Activated T-cell treated with anti-CD3 and anti-CD28 coated beads, Interleukin-2, amount 50 U/mL, for 24 hours (primary cell): ENCODE measurements around the gene PARD6G.
"Not testable (repeated sequence)": the region's sequence is repeated elsewhere in the genome, so short reads cannot be mapped to it uniquely, and the experiment has no call there.

Experiments used
- DNase-seq: peaks from one replicate; pipeline ENCODE4 v3.0.0-alpha.2; 2020
- H3K27ac Mint-ChIP-seq: 2 replicates; pipeline ENCODE4 v1.8.0; 2020; ENCODE audit warnings: mild to moderate bottlenecking, mixed read lengths
- H3K27me3 Mint-ChIP-seq: 2 replicates; pipeline ENCODE4 v1.8.0; 2020; ENCODE audit warnings: mixed read lengths
- H3K36me3 Mint-ChIP-seq: 2 replicates; pipeline ENCODE4 v1.8.0; 2020; ENCODE audit warnings: low read depth, mixed read lengths
- H3K4me1 Mint-ChIP-seq: 2 replicates; pipeline ENCODE4 v1.8.0; 2020; ENCODE audit warnings: low read depth, mixed read lengths
- H3K4me3 Mint-ChIP-seq: 2 replicates; pipeline ENCODE4 v1.8.0; 2020; ENCODE audit warnings: mild to moderate bottlenecking, moderate library complexity, mixed read lengths
- H3K9me3 Mint-ChIP-seq: 2 replicates; pipeline ENCODE4 v1.8.0; 2020; ENCODE audit warnings: mixed read lengths

Gene PARD6G

DNA sequence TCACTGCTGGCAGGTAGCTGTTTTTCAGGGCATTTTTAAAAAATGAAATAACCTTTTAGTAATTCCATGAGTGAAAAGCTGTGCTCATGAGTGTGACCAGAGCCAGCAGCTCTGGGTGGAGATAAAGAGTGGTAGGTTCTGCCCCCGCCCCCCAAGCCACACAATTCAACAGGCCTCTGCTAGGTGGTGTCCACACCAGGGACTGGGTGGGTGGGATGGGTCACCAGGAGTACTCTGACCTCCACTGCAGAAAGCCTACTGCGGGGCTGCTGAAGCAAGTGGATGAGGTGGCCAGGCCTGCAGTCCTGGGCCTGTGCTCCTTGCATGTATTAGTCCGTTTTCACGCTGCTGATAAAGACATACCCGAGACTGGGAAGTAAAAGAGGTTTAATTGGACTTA, 15.3 kb downstream of the PARD6G start:
- Mint-ChIP-seq H3K36me3 (no peaks in the 10 kb centered on the region), H3K27me3 (peaks cover 47% of the 10 kb centered on the region), H3K27ac (no peak overlapping the region), H3K4me1 (peaks cover 2% of the 10 kb centered on the region), H3K9me3 (no peaks in the 10 kb centered on the region), H3K4me3 (no peak overlapping the region)
- DNase-seq: no peak

DNA sequence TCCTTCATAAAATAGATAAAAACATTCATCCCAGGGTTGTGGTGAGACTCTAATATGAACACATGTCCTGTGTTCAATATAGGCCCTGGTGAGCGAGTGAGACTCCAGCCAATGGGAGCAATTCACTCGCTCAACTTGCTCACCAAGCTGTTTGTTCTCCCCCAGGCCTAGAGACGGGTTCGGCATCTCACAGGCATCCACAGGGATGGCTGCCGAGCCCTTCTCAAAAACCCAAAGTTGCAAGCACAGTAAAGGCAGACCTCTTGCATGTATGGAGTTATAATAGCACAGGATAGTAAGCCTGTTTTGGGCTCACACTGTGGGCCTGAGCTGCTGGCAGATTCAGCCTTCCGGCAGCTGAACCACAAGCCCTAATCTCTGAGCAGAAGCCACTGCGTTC, 15.7 kb downstream of the PARD6G start:
- DNase-seq: no peak
- Mint-ChIP-seq H3K27me3 (peaks cover 47% of the 10 kb centered on the region), H3K4me3 (no peak overlapping the region), H3K36me3 (no peaks in the 10 kb centered on the region), H3K27ac (no peak overlapping the region), H3K9me3 (no peaks in the 10 kb centered on the region), H3K4me1 (peaks cover 2% of the 10 kb centered on the region)

DNA sequence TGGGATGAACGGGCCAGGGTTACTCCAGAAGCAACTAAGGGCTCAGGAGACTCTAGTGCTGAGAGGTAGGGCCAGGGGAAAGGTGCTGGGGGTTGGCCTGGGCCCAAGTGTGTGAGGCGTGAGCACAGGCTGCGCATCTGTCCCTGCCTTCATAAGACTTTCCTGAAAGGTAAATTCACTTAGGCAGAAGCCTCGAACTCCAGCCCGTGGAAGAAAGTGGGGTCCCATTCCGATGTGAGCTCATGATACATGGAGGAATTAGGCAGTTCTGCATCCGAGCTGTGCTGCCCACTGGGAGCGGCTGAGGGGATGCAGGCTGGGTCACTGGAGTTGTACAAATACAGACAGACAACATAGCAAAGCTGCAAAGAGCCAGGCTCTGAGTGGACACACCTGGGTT, 16.2 kb downstream of the PARD6G start:
- H3K27ac Mint-ChIP-seq: no peak overlapping the region
- H3K27me3 Mint-ChIP-seq: peaks cover 46% of the 10 kb centered on the region
- DNase-seq: no peak
- H3K36me3 Mint-ChIP-seq: no peaks in the 10 kb centered on the region
- no peak overlapping the region for H3K4me3 Mint-ChIP-seq
- H3K4me1 Mint-ChIP-seq: peaks cover 2% of the 10 kb centered on the region
- H3K9me3 Mint-ChIP-seq: no peaks in the 10 kb centered on the region

DNA sequence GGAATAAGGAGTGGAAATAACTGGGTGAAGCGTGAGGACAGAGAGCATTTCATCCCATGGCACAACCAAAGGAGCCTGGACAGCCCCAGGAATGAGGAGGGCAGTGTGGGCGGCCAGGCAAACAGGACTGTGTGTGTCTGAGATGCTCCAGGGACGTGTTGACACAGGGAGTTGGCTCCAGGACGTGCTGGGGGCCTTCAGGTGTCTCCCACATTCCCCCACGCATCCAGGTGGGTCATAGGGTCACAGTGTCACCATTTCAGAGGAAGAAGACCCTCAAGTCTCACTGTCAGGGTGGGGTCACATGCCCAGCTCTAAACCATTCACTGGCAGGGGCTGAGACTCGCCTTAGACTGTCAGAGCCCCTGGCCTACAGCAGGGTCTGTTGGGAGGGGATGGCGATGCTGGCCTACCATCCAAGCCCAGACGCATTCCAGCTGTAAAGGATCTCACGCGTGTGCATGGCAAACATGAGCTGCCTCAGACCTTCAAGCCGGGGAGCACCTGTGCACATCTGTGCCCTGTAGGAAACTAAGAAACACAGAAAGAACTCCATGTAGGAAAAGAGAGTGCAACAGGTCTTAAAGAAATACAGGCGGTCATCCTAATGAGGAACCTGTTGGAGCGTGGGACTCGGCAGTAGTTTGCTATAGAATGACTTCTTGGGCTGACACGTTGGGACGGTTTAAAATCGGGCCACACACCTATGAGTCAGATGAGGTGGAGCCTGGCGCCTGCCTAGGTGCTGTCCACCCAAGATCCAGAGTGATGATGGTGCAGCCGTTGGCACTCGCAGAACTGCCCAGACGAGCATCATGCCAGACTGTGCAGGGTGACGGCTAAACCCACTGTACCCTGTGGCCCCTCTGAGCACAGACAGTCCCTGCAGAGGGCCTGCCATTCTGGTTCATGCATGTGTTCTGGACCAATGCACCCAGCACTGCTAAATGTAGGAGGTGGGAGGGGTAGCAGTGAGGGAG, 17.3 kb downstream of the PARD6G start:
- no peak for DNase-seq
- no peaks in the 10 kb centered on the region for H3K36me3 Mint-ChIP-seq
- H3K27ac Mint-ChIP-seq: no peak overlapping the region
- no peaks in the 10 kb centered on the region for H3K9me3 Mint-ChIP-seq
- peaks cover 2% of the 10 kb centered on the region for H3K4me1 Mint-ChIP-seq
- H3K4me3 Mint-ChIP-seq: no peak overlapping the region
- peaks cover 45% of the 10 kb centered on the region for H3K27me3 Mint-ChIP-seq

DNA sequence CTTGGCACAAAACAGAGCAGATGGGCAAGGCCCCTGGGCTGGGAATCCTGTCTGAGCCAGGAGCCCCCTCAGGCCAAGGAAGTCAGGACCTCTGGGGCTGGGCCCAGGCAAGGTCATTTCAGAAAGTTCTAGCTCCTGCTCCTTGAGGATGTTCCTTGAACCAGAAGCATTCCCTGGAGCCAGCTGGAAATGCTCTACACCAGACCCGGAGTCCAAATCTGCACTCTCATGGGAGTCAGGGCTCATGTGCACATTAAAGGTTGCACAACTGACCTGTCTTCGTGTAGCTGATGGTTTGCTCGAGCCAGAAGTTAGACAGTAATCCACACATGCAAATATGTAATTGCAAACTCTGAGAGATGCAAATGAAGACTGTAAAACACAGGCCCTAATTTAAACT, 18.0 kb downstream of the PARD6G start:
- no peak overlapping the region for H3K27ac Mint-ChIP-seq
- no peaks in the 10 kb centered on the region for H3K36me3 Mint-ChIP-seq
- H3K9me3 Mint-ChIP-seq: no peaks in the 10 kb centered on the region
- no peak for DNase-seq
- peaks cover 2% of the 10 kb centered on the region for H3K4me1 Mint-ChIP-seq
- peaks cover 40% of the 10 kb centered on the region for H3K27me3 Mint-ChIP-seq
- H3K4me3 Mint-ChIP-seq: no peak overlapping the region

DNA sequence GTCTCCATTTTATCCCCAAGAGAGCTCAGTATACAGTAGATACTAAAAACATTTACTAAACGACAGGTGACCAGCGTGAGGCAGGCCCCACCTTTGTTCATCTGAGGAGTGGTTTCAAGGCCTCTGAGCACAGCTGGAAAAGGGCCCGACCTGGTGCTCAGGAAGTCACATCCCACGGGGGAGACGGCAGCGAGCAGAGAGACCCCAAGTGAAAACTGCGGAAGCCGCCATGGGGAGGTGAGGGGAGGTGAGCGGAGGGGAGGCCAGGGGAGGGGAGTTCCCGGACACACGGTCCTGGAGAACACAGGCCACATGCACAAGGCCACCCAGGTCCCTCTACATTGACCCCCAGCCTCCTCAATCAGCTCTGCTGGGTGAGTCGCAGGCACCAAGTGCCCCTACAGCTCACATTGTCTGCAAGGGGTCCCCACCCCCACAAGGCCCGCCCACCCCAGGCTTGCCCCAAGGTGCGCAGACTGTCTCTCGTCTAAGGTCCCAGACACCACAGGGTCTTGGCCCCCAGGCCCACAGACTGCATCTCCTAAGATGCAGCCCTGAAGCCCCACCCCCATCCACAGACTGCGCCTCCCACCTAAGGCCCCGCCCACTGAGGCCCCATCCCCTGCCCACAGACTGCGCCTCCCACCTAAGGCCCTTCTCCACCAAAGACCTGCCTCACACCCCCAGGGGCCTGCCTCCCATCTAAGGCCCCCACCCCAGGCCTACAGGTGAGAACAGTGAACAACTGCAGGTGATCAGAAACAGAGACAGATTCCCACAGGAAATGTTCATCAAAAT, 19.1 kb downstream of the PARD6G start:
- no peak overlapping the region for H3K4me3 Mint-ChIP-seq
- no peak for DNase-seq
- peaks cover 32% of the 10 kb centered on the region for H3K27me3 Mint-ChIP-seq
- no peaks in the 10 kb centered on the region for H3K36me3 Mint-ChIP-seq
- H3K9me3 Mint-ChIP-seq: no peaks in the 10 kb centered on the region
- H3K4me1 Mint-ChIP-seq: peaks cover 2% of the 10 kb centered on the region
- no peak overlapping the region for H3K27ac Mint-ChIP-seq

DNA sequence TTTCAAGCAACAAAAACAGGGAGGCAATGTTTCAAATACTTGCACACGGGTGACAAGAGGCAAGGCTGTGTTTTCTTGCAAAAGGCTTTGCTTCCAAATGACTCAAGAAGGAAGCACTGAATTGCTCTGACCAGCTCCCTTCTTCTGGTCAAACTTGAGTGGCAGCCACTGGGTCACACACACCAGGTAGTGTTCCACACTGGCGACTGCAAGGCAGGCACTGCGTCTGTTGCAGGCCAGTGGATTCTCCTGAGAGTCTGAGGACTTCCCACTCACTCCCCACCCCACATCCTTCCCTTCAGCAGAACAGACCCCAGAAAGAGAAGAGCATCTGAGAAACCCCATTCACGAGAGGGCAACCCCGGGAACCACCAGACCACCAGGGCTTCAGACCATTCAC, 19.8 kb downstream of the PARD6G start:
- no peak overlapping the region for H3K4me3 Mint-ChIP-seq
- peaks cover 27% of the 10 kb centered on the region for H3K27me3 Mint-ChIP-seq
- H3K27ac Mint-ChIP-seq: no peak overlapping the region
- H3K36me3 Mint-ChIP-seq: no peaks in the 10 kb centered on the region
- H3K4me1 Mint-ChIP-seq: peaks cover 2% of the 10 kb centered on the region
- no peaks in the 10 kb centered on the region for H3K9me3 Mint-ChIP-seq
- no peak for DNase-seq

DNA sequence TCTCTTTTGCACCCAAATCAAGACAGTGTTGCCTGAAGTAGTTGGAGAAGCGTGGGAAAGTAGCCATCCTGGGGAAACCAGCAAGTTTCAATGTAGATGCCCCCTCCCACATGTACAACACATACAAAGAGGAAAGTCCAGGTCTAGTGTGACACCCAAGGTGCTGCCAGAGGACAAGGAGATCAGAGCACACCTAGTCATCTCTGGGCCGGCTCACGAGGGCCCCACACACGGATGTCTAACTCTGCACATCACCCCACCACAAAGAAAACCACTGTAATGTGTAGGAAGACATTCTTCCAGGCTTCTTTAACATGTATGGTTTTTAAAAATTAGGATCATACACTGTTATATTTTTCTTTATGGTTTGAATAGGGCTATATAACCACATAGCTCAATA, 21.6 kb downstream of the PARD6G start:
- Mint-ChIP-seq H3K9me3 (peaks cover 2% of the 10 kb centered on the region), H3K36me3 (no peaks in the 10 kb centered on the region), H3K4me1 (no peaks in the 10 kb centered on the region), H3K27ac (no peak overlapping the region), H3K27me3 (peaks cover 35% of the 10 kb centered on the region), H3K4me3 (no peak overlapping the region)
- DNase-seq: no peak

DNA sequence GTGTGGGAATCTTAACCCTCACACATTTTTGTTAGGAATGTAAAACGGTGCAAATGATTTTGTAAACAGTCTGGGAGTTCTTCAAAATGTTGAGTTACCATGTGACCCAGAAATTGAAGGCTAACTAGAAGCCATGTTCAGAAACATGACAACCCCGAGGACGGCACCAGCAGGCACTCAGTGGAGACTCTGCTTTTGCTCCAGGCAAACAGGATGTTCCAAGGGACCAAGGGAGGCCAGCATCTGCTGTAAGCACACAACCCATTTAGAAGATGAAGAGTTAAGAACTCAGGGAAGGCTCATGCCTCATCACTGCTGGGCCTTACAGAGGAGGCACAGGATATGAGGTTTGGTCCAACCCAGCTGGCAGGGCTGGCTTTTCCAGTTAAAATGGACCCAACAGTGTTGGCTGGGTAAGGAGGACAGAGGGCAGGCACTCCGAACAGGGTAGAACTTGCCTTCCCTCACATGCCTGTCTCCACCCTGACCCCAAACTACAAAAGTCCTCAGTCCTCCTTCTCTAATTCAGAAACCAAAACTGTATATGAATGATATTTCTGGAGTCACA, 23.6 kb downstream of the PARD6G start:
- Mint-ChIP-seq H3K36me3 (no peaks in the 10 kb centered on the region), H3K4me3 (no peak overlapping the region), H3K9me3 (peaks cover 2% of the 10 kb centered on the region), H3K4me1 (no peaks in the 10 kb centered on the region), H3K27me3 (peaks cover 38% of the 10 kb centered on the region), H3K27ac (no peak overlapping the region)
- DNase-seq: no peak

DNA sequence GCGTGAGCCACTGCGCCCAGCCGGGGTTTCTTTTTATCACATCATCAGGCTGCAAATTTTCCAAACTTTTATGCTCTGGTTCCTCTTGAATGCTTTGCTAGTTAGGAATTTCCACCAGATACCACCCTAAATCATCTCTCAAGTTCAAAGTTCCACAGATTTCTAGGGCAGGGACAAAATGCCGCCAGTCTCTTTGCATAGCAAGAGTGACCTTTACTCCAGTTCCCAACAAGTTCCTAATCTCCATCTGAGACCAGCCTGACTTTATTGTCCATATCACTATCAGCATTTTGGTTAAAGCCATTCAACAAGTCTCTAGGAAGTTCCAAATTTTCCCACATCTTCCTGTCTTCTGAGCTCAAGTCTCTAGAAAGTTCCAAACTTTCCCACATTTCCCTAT, 27.8 kb downstream of the PARD6G start:
- H3K4me3 Mint-ChIP-seq, H3K27ac Mint-ChIP-seq, H3K9me3 Mint-ChIP-seq, H3K4me1 Mint-ChIP-seq, DNase-seq, H3K36me3 Mint-ChIP-seq: not testable (repeated sequence)
- peaks cover 34% of the 10 kb centered on the region for H3K27me3 Mint-ChIP-seq

DNA sequence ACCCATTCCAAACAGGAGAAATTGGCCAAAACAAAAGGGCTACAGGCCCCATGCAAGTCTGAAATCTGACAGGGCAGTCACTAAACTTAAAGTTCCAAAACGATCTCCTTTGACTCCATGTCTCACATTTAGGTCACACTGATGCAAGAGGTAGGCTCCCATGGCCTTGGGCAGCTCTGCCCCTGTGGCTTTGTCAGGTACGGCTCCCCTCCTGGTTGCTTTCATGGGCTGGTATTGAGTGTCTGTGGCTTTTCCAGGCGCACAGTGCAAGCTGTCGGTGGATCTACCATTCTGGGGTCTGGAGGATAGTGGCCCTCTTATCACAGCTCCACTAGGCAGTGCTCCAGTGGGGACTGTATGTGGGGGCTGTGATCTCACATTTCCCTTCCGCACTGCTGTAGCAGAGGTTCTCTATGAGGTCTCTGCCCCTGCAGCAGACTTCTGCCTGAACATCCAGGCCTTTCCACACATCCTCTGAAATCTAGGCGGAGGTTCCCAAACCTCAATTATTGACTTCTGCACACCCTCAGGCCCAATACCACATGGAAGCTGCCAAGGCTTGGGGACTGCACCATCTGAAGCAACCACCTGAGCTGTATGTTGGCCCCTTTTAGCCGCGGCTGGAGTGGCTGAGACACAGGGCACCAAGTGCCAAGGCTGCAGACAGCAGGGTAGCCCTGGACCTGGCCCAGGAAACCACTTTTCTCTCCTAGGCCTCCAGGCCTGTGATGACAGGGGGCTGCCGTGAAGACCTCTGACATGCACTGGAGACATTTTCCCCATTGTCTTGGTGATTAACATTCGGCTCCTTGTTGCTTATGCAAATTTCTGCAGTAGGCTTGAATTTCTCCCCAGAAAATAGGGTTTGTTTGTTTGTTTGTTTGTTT, 28.7 kb downstream of the PARD6G start:
- Mint-ChIP-seq H3K27ac (no peak overlapping the region), H3K4me1 (no peaks in the 10 kb centered on the region), H3K36me3 (no peaks in the 10 kb centered on the region), H3K9me3 (peaks cover 2% of the 10 kb centered on the region), H3K27me3 (peaks cover 38% of the 10 kb centered on the region), H3K4me3 (no peak overlapping the region)
- DNase-seq: no peak

DNA sequence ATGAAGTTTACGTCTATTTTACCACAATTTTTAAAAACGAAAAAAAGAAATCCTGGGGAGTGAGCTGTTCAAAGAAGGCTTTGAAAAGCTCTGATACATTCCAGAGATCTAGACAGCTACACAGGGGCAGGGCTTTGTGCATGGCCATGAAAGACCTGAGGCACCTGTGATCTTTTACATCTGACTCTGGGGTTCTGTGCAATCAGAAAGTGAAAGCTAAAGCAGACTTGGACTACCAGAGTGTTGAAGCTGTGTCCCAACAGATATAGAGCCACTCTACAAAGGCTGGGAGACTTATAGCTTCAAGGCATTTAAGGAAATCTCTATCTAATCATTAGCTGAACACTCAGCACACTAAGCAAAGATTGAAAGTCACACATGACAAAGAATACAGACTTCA, 34.1 kb downstream of the PARD6G start:
- Mint-ChIP-seq H3K4me3 (no peak overlapping the region), H3K4me1 (no peaks in the 10 kb centered on the region), H3K9me3 (peaks cover 4% of the 10 kb centered on the region), H3K36me3 (no peaks in the 10 kb centered on the region), H3K27ac (no peak overlapping the region), H3K27me3 (peaks cover 45% of the 10 kb centered on the region)
- DNase-seq: no peak

DNA sequence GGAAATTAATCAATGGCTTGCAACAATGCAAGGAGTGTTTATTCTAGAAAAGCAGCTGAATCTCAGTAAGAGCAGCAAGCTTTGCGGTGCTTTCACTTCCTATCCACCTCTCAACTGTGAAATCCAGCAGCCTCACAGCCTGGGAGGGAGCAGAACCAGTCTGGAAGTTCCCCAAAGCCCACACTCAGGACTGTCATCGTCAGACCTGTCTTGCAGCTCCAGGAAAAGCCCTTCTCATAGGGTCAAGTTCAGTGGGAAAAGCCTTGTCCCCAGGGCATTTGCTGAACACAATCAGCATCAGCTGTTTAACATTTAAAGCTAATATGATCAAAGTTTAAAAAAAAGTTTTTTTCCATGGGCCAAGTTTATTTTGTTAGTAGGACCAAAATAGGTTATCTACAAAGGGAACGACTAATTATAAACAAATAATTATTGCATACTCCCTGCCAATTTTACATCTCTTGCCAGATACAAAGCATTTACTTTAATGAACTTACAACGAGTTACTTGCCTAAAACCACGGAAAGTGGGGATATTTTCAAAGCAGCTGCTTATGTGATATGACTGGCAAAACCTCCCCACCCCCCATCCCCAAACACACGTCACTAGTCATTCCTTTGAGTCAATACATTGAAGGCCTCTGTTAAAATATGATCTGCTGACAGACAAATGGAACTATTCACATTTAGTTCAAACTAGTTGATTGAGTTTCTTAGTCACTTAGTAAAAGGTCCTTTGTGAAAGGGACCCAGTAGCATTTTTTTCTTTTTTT, 36.8 kb downstream of the PARD6G start:
- Mint-ChIP-seq H3K27ac (no peak overlapping the region), H3K36me3 (no peaks in the 10 kb centered on the region)

More for the DNA sequence above, 36.8 kb downstream of the PARD6G start:
- DNase-seq: no peak
- Mint-ChIP-seq H3K9me3 (peaks cover 4% of the 10 kb centered on the region), H3K4me1 (no peaks in the 10 kb centered on the region), H3K27me3 (peaks cover 53% of the 10 kb centered on the region), H3K4me3 (no peak overlapping the region)
